ENCODE measurements around the gene ZBTB46. TPM values are rescaled to one million over a fixed set of nuclear protein-coding genes. Genes with fewer than 3 reads are reported as not detected.

Gene ZBTB46
- total RNA-seq, 1 donor from 2014 or later: 3.5 TPM

DNA sequence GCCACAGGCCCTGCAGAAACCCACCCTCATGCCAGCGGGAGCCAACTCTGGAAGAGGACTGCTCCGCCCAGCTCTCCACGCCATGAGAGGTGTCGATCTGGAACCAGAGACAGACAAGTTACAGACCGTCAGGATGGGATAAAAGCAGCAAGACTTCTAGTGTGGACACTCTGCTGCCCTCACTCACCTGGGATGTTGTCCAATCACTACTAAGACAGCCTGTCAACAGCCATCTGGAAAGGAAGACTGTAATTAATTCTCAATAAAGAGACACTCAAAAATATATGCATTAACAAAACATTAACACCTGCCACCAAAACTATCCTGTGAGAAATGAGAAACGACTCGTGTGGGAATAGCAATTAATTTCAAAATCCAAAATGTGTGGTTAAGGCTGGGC, 63.2 kb downstream of the ZBTB46 start:
- DNase-seq (ENCODE audit: low read depth): no peak

GRCh38 chr20:63767456-63767855, 63.6 kb downstream of the ZBTB46 start:
- no peak for DNase-seq (ENCODE audit: low read depth)

DNA sequence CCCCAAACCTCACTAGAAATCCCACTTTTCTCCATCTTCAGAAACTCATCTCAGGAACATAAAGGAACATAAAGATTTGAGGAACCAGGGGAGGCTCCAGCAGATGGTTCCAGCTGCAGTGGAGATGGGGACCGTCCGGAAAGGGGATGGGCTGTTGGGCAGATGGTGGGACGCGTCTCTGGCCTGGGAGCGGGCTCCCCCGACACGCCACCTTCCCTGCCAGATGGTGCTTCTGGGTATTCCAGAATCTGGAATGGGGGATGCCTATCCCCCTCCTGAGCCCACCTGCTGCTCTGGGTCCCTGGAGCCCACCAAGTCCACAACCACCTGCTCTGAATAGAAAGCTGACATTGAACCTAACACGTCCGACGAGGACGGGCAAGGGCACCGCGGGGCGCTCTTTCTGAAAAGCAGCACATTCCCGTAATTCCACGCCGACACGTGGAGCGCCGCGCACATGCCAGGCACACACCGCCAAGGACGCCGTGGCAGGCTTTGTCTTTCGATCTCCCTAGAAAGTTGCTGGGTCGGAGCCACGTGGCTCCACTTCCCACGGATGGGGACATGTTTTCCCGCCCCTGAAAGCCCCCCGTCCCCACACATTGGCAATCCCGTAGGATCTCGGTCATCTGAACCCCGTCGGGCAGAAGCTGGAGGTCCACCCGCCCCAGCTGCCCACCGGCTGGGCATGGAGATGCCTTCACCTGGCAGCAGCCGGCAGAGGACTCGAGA, 64.2 kb downstream of the ZBTB46 start:
- no peak for DNase-seq (ENCODE audit: low read depth)

DNA sequence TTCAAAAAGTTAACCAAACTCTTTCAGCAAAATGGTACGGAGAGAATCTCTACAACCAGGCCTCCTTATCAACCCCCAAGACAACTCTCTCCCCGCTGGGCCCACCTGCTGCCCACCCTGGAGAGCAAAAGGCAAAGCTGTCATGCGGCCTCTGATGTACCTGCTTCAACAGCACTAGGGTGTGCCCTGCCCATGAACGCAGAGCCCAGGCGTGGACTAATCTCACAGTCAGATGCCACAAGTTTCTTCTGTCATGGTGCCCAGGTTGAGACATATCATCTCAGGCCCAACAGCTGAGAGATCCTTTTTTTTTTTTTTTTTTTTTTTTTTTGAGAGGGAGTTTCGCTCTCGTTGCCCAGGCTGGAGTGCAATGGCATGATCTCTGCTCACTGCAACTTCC, 65.2 kb downstream of the ZBTB46 start:
- DNase-seq (ENCODE audit: low read depth): no peak

- DNase-seq (ENCODE audit: low read depth): no peak
These were observed 65.8 kb downstream of the ZBTB46 start for GRCh38 chr20:63765082-63765873.

GRCh38 chr20:63759377-63759901, 71.6 kb downstream of the ZBTB46 start:
- DNase-seq (ENCODE audit: low read depth): no peak

DNA sequence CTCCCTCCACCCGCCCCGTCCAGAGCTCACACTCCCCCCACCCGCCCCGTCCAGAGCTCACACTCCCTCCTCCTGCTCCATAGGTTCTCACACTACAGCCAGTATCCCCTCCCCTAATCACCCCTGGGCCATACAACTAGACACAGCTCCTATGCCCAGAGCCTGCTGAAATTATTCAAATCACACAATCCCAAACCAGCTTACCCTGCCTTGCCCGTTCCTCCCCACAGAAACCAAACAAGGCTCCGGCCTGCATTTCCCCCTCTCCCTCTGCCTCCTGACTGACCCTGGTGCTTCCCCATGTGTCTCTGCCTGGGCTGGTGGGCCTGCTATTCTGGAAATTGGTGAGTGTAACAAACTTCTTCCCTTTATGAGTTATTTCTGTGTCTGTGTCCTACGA, 72.9 kb downstream of the ZBTB46 start:
- no peak for DNase-seq (ENCODE audit: low read depth)

- no peak for DNase-seq (ENCODE audit: low read depth)
These were observed 74.4 kb downstream of the ZBTB46 start for GRCh38 chr20:63756648-63756991.

GRCh38 chr20:63755933-63756647, 75.0 kb downstream of the ZBTB46 start:
- no peak for DNase-seq (ENCODE audit: low read depth)

GRCh38 chr20:63754008-63754407, 77.1 kb downstream of the ZBTB46 start:
- no peak for DNase-seq (ENCODE audit: low read depth)

DNA sequence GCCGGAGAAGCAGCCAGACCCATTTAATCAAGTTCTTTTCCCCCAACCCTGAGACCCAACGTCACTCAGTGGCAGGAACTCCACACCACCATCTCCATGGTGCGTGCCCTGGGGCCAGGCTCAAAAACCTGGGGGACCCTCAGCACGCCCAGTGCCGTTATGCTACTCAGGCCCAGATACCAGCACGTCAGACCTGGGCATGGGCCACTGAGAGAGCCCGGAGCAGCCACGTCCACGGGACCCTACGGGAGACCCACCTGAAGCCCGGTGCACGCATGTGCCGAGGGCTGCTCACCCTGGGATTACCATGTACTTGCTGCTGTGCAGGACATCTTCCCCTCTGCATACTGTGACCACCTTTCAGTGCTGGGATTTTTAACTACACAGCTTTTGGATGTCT, 77.7 kb downstream of the ZBTB46 start:
- no peak for DNase-seq (ENCODE audit: low read depth)

DNA sequence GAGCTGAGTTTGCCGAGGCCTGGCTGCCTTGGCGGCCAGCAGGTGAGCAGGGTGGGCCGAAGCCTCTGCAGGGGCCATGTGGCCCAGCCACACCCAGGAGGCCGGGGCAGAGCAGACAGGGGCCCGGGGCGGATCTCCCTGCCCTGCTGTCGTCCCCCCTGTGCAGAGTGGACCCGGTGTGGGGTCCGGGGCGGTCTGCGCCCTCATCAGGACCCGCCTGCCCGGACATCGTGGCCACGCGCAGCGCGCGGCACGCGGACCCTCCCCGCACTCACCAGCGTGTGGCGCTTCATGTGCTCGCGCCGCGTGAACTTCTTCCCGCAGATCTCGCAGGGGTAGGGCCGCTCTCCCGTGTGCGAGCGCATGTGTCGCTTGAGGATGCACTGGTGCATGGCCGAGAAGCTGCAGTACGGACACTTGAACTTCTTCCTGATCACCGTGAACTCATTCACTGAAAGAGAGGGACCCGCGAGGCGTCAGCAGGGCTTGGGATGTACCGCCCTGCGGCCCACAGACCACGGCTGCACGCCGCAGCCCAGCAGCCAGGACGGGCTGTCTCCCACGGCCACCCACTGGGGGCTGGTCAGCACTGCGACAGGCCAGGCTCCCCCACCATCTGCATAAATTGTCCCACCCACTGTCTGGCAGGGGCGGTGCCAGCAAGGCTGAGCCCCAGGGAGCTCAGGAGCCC, 78.5 kb downstream of the ZBTB46 start:
- DNase-seq (ENCODE audit: low read depth): no peak

- DNase-seq (ENCODE audit: low read depth): no peak
These were observed 79.4 kb downstream of the ZBTB46 start for GRCh38 chr20:63751471-63752271.

- no peak for DNase-seq (ENCODE audit: low read depth)
These were observed 80.1 kb downstream of the ZBTB46 start for GRCh38 chr20:63750807-63751470.

DNA sequence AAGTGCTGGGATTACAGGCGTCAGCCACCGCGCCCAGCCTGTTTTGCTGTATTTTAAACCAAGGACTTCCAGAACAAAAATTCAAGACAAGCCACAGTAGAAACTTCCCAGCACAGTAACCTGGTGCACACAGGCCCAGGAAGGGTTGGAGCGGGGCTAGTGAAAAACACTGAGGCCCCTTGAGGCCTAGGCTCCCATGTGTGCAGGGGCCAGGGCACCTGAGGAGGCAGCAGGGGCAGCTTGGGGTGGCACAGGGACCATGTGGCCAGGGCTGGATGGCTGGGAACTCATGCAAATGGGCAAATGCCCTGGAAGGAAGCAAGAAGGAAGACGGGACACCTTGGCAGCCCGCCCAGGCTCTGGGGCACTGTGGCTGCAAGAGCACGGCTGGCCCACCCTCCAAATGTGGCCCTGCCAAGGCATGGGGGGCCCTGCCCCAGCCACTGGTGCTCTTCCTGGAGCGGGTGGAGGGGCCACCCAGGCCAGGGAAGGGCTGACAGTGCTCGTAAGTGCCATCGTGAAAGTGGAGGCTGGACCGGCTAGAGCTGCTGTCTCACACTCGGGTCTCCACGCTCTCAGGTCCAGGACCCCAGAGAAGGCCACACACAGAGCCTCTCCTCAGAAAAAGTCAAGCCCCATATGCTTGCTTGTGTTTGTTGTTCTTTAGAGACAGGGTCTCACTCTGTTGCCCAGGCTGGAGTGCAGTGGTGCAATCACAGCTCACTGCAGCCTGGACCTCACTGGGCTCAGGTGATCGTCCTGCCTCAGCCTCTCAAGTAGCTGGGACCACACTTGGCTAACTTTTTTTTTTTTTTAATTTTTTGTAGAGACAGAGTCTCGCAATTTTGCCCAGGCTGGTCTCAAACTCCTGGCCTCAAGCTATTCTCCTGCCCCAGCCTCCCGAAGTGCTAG, 81.2 kb downstream of the ZBTB46 start:
- no peak for DNase-seq (ENCODE audit: low read depth)

GRCh38 chr20:63748934-63749270, 82.2 kb downstream of the ZBTB46 start:
- DNase-seq (ENCODE audit: low read depth): no peak

GRCh38 chr20:63748070-63748933, 82.8 kb downstream of the ZBTB46 start:
- no peak for DNase-seq (ENCODE audit: low read depth)

DNA sequence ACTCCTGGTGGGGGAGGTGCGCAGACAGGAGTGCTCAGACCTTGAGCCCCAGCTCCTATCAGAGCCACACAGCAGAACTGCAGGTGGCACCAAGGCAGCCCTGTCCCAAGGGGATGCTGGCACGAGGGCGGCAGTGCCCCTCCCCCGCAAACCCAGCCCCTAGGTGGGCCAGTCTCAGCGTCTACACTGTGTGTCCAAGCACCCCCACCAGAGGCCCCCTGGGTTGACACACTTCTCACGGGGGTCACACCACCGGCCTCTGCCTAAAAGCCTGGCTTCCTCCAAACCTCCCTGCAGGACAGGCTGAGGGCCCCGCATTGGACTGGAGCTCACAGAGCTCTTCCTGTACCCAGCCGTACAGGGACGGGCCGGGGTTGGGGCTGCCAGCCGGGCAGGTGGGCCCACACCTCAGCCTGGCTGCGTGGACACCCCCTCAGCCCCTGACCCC, 83.4 kb downstream of the ZBTB46 start:
- no peak for DNase-seq (ENCODE audit: low read depth)

Measured in renal cortical epithelial cell (primary cell).